ENCODE measurements around the gene SCAANT1.

SCAANT1 gene

DNA sequence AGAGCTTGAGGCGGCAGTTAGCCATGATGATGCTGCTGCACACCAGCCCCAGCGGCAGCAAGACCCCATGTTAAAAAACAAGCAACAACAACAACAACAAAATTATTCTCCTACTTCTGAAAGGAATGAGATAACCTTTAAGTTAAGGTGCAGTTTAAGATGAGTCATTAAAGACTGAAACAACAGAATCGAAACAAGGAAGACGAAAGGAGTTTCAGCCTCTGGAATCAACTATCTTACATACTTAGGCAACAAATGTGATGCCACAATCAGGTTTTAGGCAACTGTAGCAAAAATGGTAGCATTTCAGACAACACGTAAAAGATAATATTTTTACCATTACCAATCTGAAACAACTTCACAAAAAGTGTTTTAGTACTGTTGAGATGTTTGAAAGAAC, 12.2 kb downstream of the SCAANT1 start:
- ChIA-PET POLR2A (no interaction called here), CTCF (interaction anchor here (1.4 kb wide), 1 partner anchor 94 kb away, joined by 4 read pairs; no protein-coding TSS in a partner anchor)

DNA sequence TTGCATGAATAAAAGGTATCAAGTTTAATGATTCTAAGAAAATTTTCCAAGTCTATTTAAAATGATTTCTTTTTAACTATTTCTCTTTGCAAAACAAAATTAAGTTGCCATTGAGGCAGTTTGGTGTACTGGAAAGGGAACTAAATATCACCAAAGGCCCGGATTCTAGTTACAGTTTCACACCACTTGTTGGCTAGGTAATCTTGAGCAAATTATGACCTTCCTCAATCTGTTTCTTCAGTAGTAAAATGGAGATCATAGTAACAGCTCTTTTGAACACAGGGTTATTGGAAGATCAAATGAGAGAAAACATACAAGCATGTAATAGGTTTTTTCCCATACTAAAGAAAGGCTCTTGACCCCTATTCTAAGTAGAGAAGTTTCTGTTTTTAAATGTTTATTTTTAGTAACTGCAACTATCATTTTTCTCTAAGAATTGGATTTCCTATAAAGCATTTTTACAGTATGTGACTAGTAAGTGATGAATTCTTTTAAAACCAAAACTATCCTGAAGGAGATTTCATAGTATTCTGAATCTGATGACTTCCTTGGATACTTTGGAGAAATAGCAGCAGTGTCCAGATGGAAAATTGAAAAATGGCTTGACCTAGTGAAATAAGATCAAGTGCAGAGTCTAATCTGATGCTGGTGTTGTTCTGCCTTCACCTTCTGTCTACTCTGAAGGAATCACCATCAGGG, 15.7 kb downstream of the SCAANT1 start:
- CTCF ChIA-PET, result no interaction called here
- DNase-seq (ENCODE audit: low read depth, low spot score), result no peak
- TF ChIP-seq, protein P1, sequence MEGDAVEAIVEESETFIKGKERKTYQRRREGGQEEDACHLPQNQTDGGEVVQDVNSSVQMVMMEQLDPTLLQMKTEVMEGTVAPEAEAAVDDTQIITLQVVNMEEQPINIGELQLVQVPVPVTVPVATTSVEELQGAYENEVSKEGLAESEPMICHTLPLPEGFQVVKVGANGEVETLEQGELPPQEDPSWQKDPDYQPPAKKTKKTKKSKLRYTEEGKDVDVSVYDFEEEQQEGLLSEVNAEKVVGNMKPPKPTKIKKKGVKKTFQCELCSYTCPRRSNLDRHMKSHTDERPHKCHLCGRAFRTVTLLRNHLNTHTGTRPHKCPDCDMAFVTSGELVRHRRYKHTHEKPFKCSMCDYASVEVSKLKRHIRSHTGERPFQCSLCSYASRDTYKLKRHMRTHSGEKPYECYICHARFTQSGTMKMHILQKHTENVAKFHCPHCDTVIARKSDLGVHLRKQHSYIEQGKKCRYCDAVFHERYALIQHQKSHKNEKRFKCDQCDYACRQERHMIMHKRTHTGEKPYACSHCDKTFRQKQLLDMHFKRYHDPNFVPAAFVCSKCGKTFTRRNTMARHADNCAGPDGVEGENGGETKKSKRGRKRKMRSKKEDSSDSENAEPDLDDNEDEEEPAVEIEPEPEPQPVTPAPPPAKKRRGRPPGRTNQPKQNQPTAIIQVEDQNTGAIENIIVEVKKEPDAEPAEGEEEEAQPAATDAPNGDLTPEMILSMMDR (IDR thresholded peaks at IDR 0.05; ENCODE audit: insufficient read depth, low read length, missing control alignments), result no peak

More for the DNA sequence above, 12.2 kb downstream of the SCAANT1 start:
- DNase-seq (ENCODE audit: low read depth, low spot score), result no peak
- TF ChIP-seq, protein P1 (IDR thresholded peaks at IDR 0.05; ENCODE audit: insufficient read depth, low read length, missing control alignments), result no peak
- no peak overlapping the region for H3K4me3 ChIP-seq (ENCODE audit: low read depth, low read length)

DNA sequence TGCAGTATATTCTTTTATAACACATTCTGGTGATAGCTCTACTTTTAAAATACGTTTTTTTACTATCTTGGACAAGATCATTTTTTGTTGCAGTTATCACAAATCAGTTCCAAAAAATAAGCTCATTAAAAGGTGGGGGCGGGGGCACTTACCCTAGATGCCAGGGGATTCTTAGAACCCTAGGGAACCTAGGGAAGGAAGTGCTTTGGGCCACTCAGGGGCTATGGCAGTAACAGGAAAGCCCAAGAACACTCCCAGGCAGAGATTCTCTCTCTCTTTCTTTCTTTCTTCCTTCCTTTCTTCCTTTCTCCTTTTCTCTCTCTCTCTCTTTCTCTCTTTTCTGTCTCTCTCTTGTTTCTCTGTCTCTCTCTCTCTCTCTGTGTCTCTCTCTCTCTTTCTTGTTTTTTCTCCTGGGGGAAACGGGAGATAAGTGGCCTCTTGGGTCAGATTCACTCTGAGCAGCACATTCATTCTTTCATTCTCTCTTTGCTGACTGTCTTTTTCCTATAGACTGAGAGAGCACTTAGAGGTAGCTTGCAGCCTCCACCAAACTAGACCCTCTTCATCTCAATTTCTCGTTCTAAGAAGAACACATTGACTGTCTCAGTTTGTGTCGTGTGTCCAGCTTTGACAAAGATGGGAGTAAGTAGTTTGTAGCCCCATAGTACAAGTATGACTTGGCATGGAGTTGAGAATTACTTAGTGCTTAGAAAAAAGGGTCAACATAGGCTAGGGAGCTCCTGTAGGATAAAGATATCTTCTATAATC, 16.6 kb downstream of the SCAANT1 start:
- POLR2A ChIA-PET, result no interaction called here
- no peak overlapping the region for H3K4me3 ChIP-seq (ENCODE audit: low read depth, low read length)
- TF ChIP-seq, protein P1 (IDR thresholded peaks at IDR 0.05; ENCODE audit: insufficient read depth, low read length, missing control alignments), result no peak
- CTCF ChIA-PET, result interaction anchor here (1.2 kb wide), 1 partner anchor 16 kb away, joined by 4 read pairs; the partner anchor contains the start of gene SCAANT1
- no peak for DNase-seq (ENCODE audit: low read depth, low spot score)

More for the DNA sequence above, 15.7 kb downstream of the SCAANT1 start:
- POLR2A ChIA-PET, result no interaction called here
- H3K4me3 ChIP-seq (ENCODE audit: low read depth, low read length), result no peak overlapping the region

DNA sequence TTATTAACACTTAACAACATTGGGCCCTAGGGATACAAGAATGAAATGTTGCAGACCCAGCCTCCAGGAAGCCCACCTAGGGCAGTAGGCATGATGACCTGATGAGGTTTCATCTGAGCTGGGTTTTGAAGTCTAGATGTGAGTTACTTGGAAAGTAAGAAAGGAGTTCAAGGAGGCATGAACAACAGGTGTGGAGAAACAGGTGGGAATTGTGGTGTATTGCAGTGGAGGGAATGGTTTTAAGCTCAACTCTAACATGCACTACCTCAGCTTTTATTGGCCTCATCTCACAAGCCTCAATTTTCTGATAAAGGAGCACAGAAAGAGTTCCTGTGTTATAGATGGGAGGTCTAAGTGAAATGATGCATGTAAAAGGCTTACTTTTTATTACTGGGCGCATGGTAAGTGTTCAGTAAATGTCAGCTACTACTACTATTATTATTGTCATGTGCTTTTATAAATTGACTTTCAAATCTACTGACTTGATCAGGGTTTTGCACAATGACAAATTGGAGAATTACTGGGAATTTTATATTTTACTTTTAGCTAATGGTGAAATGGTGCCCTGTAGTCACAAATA, 19.3 kb downstream of the SCAANT1 start:
- ChIA-PET POLR2A (no interaction called here), CTCF (interaction anchor here (0.9 to 1.3 kb wide), 2 partner anchors 15 to 16 kb away, joined by 3 read pairs; no protein-coding TSS in a partner anchor)
- no peak for DNase-seq (ENCODE audit: low read depth, low spot score)
- TF ChIP-seq, protein P1 (IDR thresholded peaks at IDR 0.05; ENCODE audit: insufficient read depth, low read length, missing control alignments), result no peak
- H3K4me3 ChIP-seq (ENCODE audit: low read depth, low read length), result no peak overlapping the region

DNA sequence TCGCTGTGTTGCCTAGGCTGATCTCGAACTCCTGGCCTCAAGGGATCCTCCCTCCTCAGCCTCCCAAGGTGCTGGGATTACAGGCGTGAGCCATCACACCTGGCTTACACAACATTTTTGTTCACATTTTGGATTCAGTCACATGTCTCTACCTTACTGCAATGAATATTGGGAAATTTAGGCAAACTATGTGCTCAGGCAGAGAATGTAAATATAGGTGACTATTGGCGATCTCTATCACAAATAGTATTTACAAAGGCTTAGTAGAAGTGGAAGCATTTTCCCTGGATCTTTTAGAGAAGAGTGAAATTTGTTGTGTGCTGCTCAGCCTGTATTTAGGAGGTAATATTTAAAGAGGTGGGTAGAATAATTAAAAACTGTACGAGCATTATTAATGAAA, 20.7 kb downstream of the SCAANT1 start:
- no peak overlapping the region for H3K4me3 ChIP-seq (ENCODE audit: low read depth, low read length)
- no peak for DNase-seq (ENCODE audit: low read depth, low spot score)
- TF ChIP-seq, protein P1 (IDR thresholded peaks at IDR 0.05; ENCODE audit: insufficient read depth, low read length, missing control alignments), result no peak
- CTCF ChIA-PET, result no interaction called here
- POLR2A ChIA-PET, result no interaction called here

DNA sequence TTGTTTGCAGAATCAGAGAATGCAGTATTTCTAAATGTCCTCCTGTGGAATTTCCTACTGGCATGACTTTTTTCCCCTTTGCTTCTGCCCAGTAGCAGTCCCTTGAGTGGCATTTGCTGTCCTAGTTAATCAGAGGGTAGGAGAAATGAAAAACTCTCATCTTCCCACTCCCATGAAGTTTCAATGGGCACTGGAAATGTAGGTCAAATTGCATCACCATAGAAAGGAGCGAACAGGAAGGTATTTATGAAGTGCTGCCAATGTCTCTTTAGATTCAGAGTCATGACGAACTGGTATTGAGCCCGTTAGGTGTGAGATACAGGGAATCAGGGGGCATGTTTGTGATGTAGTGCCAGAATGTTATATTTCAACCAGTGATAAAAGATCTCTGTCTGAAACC, 25.3 kb downstream of the SCAANT1 start:
- CTCF ChIA-PET, result no interaction called here
- POLR2A ChIA-PET, result no interaction called here
- no peak overlapping the region for H3K4me3 ChIP-seq (ENCODE audit: low read depth, low read length)
- DNase-seq (ENCODE audit: low read depth, low spot score), result no peak
- TF ChIP-seq, protein P1 (IDR thresholded peaks at IDR 0.05; ENCODE audit: insufficient read depth, low read length, missing control alignments), result no peak

Data from AG04449 (cell line).